GM13976 (cell line): ENCODE data around the gene EFHC1.
"Not testable (repeated sequence)": the region's sequence is repeated elsewhere in the genome, so short reads cannot be mapped to it uniquely, and the experiment has no call there.

ENCODE experiments used
- DNase-seq: peaks from one replicate; pipeline ENCODE4 v3.0.0; 2012; ENCODE audit warnings: low spot score
- in situ Hi-C: fragments of 300-500 bp; cut with MboI; formaldehyde crosslinking; loops from one replicate; pipeline ENCODE4 v1.12.0; 2022; ENCODE audit warnings: low sequenced_read_pairs, mixed read lengths, inconsistent platforms; ENCODE audit not compliant: unreplicated experiment
- TF ChIP-seq, protein P1 (sequence below): IDR thresholded peaks from 2 replicates; pipeline ENCODE4 v1.5.1; 2012; ENCODE audit warnings: borderline replicate concordance, mild to moderate bottlenecking; ENCODE audit not compliant: insufficient read depth; ENCODE audit errors: extremely low read depth, missing control alignments, control extremely low read depth

Gene EFHC1

DNA sequence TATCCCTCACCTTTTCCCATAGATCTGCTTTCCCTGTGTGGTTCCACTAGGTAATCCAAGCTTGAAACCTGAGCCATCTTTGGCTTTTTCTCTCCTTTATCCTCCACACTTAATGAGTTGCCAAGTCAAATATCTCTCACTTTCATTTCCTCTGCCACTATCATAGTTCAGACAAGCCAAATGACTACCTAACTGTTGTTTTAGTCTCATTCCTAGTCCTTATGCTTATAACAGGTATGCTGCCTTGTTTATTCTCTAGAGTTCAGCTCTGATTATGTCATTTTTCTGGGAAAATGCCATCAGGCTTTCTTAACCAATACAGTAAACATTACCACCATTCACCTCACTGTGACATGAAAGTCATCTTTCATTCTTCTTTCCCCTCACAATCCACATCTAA, 6.5 kb downstream of the EFHC1 start:
- TF ChIP-seq, protein P1, sequence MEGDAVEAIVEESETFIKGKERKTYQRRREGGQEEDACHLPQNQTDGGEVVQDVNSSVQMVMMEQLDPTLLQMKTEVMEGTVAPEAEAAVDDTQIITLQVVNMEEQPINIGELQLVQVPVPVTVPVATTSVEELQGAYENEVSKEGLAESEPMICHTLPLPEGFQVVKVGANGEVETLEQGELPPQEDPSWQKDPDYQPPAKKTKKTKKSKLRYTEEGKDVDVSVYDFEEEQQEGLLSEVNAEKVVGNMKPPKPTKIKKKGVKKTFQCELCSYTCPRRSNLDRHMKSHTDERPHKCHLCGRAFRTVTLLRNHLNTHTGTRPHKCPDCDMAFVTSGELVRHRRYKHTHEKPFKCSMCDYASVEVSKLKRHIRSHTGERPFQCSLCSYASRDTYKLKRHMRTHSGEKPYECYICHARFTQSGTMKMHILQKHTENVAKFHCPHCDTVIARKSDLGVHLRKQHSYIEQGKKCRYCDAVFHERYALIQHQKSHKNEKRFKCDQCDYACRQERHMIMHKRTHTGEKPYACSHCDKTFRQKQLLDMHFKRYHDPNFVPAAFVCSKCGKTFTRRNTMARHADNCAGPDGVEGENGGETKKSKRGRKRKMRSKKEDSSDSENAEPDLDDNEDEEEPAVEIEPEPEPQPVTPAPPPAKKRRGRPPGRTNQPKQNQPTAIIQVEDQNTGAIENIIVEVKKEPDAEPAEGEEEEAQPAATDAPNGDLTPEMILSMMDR = no peak
- no peak for DNase-seq
- in situ Hi-C loops = no loop called here

DNA sequence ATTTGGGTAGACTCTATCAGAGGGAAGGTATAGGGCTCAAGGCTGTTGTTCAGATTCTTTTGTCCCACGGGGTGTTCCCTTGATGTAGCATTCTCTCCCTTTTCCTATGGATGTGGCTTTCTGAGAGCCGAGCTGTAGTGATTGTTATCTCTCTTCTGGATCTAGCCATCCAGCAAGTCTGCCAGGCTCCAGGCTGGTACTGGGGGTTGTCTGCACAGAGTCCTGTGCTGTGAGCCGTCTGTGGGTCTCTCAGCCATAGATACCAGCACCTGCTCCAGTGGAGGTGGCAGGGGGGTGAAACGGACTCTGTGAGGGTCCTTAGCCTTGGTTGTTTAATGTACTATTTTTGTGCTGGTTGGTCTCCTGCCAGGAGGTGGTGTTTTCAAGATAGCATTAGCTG, 13.2 kb downstream of the EFHC1 start:
- DNase-seq, in situ Hi-C loops: not testable (repeated sequence)

DNA sequence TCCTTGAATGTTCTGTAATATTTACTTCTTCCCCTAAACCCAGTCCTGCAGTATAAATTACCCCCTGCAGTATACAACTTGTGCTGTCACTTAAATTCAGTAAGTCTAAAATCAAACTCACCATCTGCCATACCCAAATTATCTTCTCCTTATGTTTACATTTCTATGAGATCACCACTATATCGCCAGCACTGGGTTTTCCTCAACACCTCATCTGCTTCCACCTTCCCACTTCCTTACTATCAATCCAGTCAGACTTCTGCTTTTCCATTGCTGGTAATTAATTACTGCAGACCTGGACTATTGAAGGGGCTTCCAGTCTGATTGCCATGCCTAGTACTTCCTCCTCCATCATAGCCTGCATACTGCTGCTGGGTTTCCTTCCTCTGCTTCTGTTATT, 15.2 kb downstream of the EFHC1 start:
- no peak for DNase-seq
- in situ Hi-C loops = no loop called here
- TF ChIP-seq, protein P1 = no peak

DNA sequence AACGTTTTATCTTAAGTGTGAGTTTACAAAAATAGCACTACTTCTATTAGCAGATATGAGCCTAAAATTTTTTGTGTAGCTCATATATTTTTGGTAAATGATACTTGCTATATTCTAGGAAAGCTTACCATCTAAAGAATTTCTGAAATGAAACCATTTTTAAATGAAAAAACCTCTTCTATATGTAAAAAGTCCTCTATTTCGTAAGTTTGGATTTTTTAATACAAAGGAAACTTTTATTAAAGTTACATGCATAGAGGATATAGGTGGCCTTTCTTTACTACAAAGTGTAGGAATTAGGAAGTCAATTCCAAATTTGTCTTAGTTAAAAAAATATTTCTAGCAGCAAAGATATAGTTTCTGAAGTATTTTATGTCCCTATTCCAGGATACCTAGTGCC, 18.8 kb downstream of the EFHC1 start:
- TF ChIP-seq, protein P1 = no peak
- in situ Hi-C loops = no loop called here
- DNase-seq = no peak

DNA sequence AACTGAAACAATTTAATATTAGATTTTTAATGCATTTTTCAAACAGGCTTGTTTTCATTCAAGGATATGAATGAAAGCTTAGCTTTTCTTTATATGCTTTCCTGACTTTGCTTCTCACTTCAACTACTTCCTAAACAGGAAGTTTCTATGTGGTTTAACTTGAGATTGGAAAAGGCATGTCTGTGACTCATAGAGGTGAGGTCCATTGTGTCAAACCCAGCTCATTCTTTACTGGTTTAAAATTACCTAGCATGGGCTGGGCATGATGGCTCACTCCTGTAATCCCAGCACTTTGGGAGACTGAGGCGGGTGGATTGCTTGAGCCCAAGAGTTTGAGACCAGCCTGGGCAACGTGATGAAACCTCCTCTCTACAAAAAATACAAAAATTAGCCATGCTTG, 34.4 kb downstream of the EFHC1 start:
- DNase-seq = no peak
- in situ Hi-C loops = no loop called here
- TF ChIP-seq, protein P1 = no peak

DNA sequence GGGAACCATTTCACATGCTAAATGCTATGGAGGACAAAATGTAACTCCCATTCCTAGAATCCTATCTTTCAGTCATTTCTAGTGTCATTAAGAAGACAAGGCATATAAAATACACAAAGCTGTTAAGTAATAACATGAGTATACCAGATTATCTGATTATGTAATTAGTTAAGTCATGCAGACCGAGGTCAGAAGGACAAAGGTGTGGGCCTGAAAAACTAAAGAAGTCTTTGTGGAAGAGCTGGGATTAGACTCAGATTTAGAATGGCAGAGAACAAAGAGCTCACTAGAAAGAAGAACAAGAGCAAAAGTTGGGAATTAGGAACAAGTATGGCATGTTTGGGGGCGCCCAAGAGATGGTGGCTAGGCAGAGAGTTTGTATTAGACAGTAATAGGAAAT, 37.0 kb downstream of the EFHC1 start:
- TF ChIP-seq, protein P1 = no peak
- DNase-seq = no peak
- in situ Hi-C loops = no loop called here

DNA sequence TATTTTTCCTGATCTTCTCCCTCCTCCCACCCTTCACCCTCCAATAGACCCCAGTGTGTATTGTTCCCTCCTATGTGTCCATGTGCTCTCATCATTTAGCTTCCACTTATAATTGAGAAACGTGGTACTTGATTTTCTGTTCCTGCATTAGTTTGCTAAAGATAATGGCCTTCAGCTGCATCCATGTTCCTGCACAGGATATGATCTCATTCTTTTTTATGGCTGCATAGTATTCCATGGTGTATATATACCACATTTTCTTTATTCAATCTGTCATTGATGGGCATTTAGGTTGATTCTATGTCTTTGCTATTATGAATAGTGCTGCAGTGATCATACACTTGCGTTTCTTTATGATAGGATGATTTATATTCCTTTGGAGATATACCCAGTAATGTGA, 41.1 kb downstream of the EFHC1 start:
- DNase-seq, in situ Hi-C loops: not testable (repeated sequence)

DNA sequence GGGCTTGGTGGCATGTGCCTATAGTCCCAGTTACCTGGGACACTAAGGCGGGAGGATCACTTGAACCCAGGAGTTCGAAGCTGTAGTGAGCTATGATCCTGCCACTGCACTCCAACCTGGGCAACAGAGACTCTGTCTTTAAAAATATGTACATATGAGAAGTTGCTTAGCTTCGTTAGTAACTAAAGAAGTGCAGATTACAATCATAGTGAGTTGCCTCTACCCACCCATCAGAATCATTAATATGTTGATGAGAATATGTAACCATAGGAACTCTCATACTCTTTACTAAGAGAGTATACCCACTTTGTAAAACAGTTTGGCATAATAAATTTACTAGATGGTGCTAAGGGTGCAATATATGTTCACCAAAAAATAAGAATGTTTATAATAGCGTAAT, 54.0 kb downstream of the EFHC1 start:
- no peak for DNase-seq

More for the DNA sequence above, 54.0 kb downstream of the EFHC1 start:
- in situ Hi-C loops = no loop called here
- TF ChIP-seq, protein P1 = no peak
